ENCODE data around the gene ZNF398. TPM values are rescaled to one million over a fixed set of nuclear protein-coding genes. Genes with fewer than 3 reads are reported as not detected.
A peak's percentile ranks its signal among the peaks of the same experiment; 100 is the strongest.

Gene ZNF398
- total and polyA plus RNA-seq, 2 of the 13 experiments (the other 11 are each of a cell fraction or from before 2014, with no cell fraction given) = 3.0 to 8.9 TPM

GRCh38 chr7:149125863-149126661 is 21.2 kb upstream of the ZNF398 start, which contains the start of gene ZNF425 (continued):
- TF ChIP-seq ZNF572 (CRISPR knock-in tag; IDR thresholded peaks at IDR 0.05) (no peak; the same call in 1 of the 2 replicates), ZNF552 (CRISPR knock-in tag; IDR thresholded peaks at IDR 0.05; ENCODE audit: borderline replicate concordance) (peak; percentile 95), ZMYM3 (CRISPR knock-in tag; IDR thresholded peaks at IDR 0.05) (peak; percentile 68), KAT8 (CRISPR knock-in tag; IDR thresholded peaks at IDR 0.05) (peak; percentile 95), SRF (IDR thresholded peaks at IDR 0.05; ENCODE audit: low read depth, low read length) (no peak), ZNF550 (CRISPR knock-in tag; IDR thresholded peaks at IDR 0.05; ENCODE audit: borderline replicate concordance) (no peak; the same call in 1 of the 2 replicates), SP1 (IDR thresholded peaks at IDR 0.05) (no peak), SP1 (CRISPR knock-in tag; IDR thresholded peaks at IDR 0.05) (peak; percentile 53), MTA1 (CRISPR knock-in tag; IDR thresholded peaks at IDR 0.05; ENCODE audit: borderline replicate concordance) (peak; percentile 42; the same call in 1 of the 2 replicates), JUNB (CRISPR knock-in tag; IDR thresholded peaks at IDR 0.05; ENCODE audit: borderline replicate concordance) (peak; percentile 39; the same call in 1 of the 2 replicates), MBNL3 (CRISPR knock-in tag; conservative IDR thresholded peaks at IDR 0.05) (no peak), ZNF761 (CRISPR knock-in tag; conservative IDR thresholded peaks at IDR 0.05) (no peak), FOSL2 (CRISPR knock-in tag; IDR thresholded peaks at IDR 0.05) (0 out of 2 replicates have a peak, but pooled peaks have one; percentile 45), ZNF205 (CRISPR knock-in tag; IDR thresholded peaks at IDR 0.05) (0 out of 2 replicates have a peak, but pooled peaks have one; percentile 77), ARID2 (CRISPR knock-in tag; IDR thresholded peaks at IDR 0.05; ENCODE audit: borderline replicate concordance) (no peak), ZNF160 (CRISPR knock-in tag; IDR thresholded peaks at IDR 0.05) (peak; percentile 87; the same call in 1 of the 2 replicates), TSC22D2 (CRISPR knock-in tag; IDR thresholded peaks at IDR 0.05; ENCODE audit: borderline replicate concordance) (peak; percentile 78; the same call in 1 of the 2 replicates)
- TF ChIP-seq, protein P1, sequence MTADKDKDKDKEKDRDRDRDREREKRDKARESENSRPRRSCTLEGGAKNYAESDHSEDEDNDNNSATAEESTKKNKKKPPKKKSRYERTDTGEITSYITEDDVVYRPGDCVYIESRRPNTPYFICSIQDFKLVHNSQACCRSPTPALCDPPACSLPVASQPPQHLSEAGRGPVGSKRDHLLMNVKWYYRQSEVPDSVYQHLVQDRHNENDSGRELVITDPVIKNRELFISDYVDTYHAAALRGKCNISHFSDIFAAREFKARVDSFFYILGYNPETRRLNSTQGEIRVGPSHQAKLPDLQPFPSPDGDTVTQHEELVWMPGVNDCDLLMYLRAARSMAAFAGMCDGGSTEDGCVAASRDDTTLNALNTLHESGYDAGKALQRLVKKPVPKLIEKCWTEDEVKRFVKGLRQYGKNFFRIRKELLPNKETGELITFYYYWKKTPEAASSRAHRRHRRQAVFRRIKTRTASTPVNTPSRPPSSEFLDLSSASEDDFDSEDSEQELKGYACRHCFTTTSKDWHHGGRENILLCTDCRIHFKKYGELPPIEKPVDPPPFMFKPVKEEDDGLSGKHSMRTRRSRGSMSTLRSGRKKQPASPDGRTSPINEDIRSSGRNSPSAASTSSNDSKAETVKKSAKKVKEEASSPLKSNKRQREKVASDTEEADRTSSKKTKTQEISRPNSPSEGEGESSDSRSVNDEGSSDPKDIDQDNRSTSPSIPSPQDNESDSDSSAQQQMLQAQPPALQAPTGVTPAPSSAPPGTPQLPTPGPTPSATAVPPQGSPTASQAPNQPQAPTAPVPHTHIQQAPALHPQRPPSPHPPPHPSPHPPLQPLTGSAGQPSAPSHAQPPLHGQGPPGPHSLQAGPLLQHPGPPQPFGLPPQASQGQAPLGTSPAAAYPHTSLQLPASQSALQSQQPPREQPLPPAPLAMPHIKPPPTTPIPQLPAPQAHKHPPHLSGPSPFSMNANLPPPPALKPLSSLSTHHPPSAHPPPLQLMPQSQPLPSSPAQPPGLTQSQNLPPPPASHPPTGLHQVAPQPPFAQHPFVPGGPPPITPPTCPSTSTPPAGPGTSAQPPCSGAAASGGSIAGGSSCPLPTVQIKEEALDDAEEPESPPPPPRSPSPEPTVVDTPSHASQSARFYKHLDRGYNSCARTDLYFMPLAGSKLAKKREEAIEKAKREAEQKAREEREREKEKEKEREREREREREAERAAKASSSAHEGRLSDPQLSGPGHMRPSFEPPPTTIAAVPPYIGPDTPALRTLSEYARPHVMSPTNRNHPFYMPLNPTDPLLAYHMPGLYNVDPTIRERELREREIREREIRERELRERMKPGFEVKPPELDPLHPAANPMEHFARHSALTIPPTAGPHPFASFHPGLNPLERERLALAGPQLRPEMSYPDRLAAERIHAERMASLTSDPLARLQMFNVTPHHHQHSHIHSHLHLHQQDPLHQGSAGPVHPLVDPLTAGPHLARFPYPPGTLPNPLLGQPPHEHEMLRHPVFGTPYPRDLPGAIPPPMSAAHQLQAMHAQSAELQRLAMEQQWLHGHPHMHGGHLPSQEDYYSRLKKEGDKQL (CRISPR knock-in tag; IDR thresholded peaks at IDR 0.05; ENCODE audit: low read depth) = no peak; the same call in 1 of the 2 replicates
- TF ChIP-seq, protein P2, sequence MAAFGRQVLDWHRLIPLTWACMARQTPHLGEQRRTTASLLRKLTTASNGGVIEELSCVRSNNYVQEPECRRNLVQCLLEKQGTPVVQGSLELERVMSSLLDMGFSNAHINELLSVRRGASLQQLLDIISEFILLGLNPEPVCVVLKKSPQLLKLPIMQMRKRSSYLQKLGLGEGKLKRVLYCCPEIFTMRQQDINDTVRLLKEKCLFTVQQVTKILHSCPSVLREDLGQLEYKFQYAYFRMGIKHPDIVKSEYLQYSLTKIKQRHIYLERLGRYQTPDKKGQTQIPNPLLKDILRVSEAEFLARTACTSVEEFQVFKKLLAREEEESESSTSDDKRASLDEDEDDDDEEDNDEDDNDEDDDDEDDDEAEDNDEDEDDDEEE (CRISPR knock-in tag; IDR thresholded peaks at IDR 0.05) = no peak; the same call in 1 of the 2 replicates
- TF ChIP-seq, protein P3, sequence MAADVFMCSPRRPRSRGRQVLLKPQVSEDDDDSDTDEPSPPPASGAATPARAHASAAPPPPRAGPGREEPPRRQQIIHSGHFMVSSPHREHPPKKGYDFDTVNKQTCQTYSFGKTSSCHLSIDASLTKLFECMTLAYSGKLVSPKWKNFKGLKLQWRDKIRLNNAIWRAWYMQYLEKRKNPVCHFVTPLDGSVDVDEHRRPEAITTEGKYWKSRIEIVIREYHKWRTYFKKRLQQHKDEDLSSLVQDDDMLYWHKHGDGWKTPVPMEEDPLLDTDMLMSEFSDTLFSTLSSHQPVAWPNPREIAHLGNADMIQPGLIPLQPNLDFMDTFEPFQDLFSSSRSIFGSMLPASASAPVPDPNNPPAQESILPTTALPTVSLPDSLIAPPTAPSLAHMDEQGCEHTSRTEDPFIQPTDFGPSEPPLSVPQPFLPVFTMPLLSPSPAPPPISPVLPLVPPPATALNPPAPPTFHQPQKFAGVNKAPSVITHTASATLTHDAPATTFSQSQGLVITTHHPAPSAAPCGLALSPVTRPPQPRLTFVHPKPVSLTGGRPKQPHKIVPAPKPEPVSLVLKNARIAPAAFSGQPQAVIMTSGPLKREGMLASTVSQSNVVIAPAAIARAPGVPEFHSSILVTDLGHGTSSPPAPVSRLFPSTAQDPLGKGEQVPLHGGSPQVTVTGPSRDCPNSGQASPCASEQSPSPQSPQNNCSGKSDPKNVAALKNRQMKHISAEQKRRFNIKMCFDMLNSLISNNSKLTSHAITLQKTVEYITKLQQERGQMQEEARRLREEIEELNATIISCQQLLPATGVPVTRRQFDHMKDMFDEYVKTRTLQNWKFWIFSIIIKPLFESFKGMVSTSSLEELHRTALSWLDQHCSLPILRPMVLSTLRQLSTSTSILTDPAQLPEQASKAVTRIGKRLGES (CRISPR knock-in tag; IDR thresholded peaks at IDR 0.05; ENCODE audit: borderline replicate concordance) = no peak
